H1 (cell line): ENCODE results near the gene PEX26. TPM values are rescaled to one million over a fixed set of nuclear protein-coding genes. Genes with fewer than 3 reads are reported as not detected.

Experiments used
- PHF8 ChIP-seq: fragments of 200-600 bp; sonication (generic); conservative IDR thresholded peaks from 2 replicates; pipeline ENCODE4 v1.7.1; 2012; ENCODE audit warnings: low read depth, mild to moderate bottlenecking, inconsistent platforms, low read length, moderate library complexity
- POLR2A ChIP-seq, 2 experiments: IDR thresholded peaks; 1 replicate in 1 of 2; 2 replicates in 1 of 2; pipeline ENCODE4 v1.6.1; 2011; ENCODE audit warnings: low read depth in 2 of 2, low read length in 2 of 2, mild to moderate bottlenecking in 2 of 2; ENCODE audit errors: control extremely low read depth in 1 of 2
- SAP30 ChIP-seq: fragments of 300-600 bp; sonication (generic); IDR thresholded peaks from 2 replicates; pipeline ENCODE4 v1.7.1; 2012; ENCODE audit warnings: low read length, moderate library complexity, mild to moderate bottlenecking, inconsistent platforms; ENCODE audit not compliant: insufficient read depth, insufficient replicate concordance
- TCF12 ChIP-seq: IDR thresholded peaks from 2 replicates; pipeline ENCODE4 v1.6.1; 2011; ENCODE audit warnings: low read depth, mild to moderate bottlenecking, low read length
- polyA plus RNA-seq, 7 experiments: library from polyadenylated mRNA; depleted of rRNA in 3 of 7; stranded (reverse) in 5 of 7; unstranded in 2 of 7; fragments of >200 nt in 5 of 7; fragments of 200-250 nt in 2 of 7; gene quantifications; 1 replicate in 5 of 7; 2 replicates in 1 of 7; 4 replicates in 1 of 7; pipeline versions ENCODE4 v1.2.1 to v1.2.3, GENCODE V29; 2011 to 2013; ENCODE audit warnings: missing spikeins in 2 of 7, mixed read lengths in 2 of 7
- total RNA-seq: library from RNA; stranded (reverse); fragmentation: NEBNext Ultra II Directional; extraction: Animal tissue kit (Norgen Biotek cat#: 25700); gene quantifications from 2 replicates; pipeline ENCODE4 v1.2.1, GENCODE V29; 2021
- TF ChIP-seq, protein P1 (sequence below): fragments of 300-600 bp; sonication (generic); IDR thresholded peaks from 2 replicates; pipeline ENCODE4 v1.7.1; 2012; ENCODE audit warnings: low read length, moderate library complexity, mild to moderate bottlenecking, inconsistent platforms; ENCODE audit not compliant: insufficient replicate concordance

Gene PEX26
- total and polyA plus RNA-seq, 2 of the 8 experiments (the other 6 are each of a cell fraction or from before 2014, with no cell fraction given) = 33.1 to 49.0 TPM

DNA sequence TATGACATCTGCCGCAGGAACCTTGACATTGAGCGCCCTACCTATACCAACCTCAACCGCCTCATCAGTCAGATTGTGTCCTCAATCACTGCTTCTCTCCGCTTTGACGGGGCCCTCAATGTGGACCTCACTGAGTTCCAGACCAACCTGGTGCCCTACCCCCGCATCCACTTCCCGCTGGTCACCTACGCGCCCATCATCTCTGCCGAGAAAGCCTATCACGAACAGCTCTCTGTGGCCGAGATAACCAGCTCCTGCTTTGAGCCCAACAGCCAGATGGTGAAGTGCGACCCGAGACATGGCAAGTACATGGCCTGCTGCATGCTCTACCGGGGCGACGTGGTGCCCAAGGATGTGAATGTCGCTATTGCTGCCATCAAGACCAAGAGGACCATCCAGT is 48.8 kb downstream of the PEX26 start (continued):
- TF ChIP-seq, protein P1, sequence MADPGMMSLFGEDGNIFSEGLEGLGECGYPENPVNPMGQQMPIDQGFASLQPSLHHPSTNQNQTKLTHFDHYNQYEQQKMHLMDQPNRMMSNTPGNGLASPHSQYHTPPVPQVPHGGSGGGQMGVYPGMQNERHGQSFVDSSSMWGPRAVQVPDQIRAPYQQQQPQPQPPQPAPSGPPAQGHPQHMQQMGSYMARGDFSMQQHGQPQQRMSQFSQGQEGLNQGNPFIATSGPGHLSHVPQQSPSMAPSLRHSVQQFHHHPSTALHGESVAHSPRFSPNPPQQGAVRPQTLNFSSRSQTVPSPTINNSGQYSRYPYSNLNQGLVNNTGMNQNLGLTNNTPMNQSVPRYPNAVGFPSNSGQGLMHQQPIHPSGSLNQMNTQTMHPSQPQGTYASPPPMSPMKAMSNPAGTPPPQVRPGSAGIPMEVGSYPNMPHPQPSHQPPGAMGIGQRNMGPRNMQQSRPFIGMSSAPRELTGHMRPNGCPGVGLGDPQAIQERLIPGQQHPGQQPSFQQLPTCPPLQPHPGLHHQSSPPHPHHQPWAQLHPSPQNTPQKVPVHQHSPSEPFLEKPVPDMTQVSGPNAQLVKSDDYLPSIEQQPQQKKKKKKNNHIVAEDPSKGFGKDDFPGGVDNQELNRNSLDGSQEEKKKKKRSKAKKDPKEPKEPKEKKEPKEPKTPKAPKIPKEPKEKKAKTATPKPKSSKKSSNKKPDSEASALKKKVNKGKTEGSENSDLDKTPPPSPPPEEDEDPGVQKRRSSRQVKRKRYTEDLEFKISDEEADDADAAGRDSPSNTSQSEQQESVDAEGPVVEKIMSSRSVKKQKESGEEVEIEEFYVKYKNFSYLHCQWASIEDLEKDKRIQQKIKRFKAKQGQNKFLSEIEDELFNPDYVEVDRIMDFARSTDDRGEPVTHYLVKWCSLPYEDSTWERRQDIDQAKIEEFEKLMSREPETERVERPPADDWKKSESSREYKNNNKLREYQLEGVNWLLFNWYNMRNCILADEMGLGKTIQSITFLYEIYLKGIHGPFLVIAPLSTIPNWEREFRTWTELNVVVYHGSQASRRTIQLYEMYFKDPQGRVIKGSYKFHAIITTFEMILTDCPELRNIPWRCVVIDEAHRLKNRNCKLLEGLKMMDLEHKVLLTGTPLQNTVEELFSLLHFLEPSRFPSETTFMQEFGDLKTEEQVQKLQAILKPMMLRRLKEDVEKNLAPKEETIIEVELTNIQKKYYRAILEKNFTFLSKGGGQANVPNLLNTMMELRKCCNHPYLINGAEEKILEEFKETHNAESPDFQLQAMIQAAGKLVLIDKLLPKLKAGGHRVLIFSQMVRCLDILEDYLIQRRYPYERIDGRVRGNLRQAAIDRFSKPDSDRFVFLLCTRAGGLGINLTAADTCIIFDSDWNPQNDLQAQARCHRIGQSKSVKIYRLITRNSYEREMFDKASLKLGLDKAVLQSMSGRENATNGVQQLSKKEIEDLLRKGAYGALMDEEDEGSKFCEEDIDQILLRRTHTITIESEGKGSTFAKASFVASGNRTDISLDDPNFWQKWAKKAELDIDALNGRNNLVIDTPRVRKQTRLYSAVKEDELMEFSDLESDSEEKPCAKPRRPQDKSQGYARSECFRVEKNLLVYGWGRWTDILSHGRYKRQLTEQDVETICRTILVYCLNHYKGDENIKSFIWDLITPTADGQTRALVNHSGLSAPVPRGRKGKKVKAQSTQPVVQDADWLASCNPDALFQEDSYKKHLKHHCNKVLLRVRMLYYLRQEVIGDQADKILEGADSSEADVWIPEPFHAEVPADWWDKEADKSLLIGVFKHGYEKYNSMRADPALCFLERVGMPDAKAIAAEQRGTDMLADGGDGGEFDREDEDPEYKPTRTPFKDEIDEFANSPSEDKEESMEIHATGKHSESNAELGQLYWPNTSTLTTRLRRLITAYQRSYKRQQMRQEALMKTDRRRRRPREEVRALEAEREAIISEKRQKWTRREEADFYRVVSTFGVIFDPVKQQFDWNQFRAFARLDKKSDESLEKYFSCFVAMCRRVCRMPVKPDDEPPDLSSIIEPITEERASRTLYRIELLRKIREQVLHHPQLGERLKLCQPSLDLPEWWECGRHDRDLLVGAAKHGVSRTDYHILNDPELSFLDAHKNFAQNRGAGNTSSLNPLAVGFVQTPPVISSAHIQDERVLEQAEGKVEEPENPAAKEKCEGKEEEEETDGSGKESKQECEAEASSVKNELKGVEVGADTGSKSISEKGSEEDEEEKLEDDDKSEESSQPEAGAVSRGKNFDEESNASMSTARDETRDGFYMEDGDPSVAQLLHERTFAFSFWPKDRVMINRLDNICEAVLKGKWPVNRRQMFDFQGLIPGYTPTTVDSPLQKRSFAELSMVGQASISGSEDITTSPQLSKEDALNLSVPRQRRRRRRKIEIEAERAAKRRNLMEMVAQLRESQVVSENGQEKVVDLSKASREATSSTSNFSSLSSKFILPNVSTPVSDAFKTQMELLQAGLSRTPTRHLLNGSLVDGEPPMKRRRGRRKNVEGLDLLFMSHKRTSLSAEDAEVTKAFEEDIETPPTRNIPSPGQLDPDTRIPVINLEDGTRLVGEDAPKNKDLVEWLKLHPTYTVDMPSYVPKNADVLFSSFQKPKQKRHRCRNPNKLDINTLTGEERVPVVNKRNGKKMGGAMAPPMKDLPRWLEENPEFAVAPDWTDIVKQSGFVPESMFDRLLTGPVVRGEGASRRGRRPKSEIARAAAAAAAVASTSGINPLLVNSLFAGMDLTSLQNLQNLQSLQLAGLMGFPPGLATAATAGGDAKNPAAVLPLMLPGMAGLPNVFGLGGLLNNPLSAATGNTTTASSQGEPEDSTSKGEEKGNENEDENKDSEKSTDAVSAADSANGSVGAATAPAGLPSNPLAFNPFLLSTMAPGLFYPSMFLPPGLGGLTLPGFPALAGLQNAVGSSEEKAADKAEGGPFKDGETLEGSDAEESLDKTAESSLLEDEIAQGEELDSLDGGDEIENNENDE = no peak
- TF ChIP-seq POLR2A (IDR thresholded peaks at IDR 0.05; ENCODE audit: control extremely low read depth in 1 of 2, low read depth in 2 of 2, low read length in 2 of 2) (no peak), PHF8 (no peak), SAP30 (no peak), TCF12 (no peak)
